Fibroblast of mammary gland (primary cell): ENCODE measurements around the gene ITIH6.

Source experiments
- DNase-seq: peaks from one replicate; pipeline ENCODE4 v3.0.0-alpha.2; 2010; ENCODE audit warnings: low read depth
- H3K4me3 ChIP-seq: 2 replicates; pipeline ENCODE4 v1.5.1; 2011; ENCODE audit warnings: low read depth, mild to moderate bottlenecking, low read length, moderate library complexity; ENCODE audit not compliant: control insufficient read depth
- TF ChIP-seq, protein P1 (sequence below): conservative IDR thresholded peaks from 2 replicates; pipeline ENCODE4 v1.5.1; 2011; ENCODE audit warnings: low read depth, low read length, inconsistent platforms; ENCODE audit not compliant: control insufficient read depth, insufficient read depth

The ITIH6 gene

DNA sequence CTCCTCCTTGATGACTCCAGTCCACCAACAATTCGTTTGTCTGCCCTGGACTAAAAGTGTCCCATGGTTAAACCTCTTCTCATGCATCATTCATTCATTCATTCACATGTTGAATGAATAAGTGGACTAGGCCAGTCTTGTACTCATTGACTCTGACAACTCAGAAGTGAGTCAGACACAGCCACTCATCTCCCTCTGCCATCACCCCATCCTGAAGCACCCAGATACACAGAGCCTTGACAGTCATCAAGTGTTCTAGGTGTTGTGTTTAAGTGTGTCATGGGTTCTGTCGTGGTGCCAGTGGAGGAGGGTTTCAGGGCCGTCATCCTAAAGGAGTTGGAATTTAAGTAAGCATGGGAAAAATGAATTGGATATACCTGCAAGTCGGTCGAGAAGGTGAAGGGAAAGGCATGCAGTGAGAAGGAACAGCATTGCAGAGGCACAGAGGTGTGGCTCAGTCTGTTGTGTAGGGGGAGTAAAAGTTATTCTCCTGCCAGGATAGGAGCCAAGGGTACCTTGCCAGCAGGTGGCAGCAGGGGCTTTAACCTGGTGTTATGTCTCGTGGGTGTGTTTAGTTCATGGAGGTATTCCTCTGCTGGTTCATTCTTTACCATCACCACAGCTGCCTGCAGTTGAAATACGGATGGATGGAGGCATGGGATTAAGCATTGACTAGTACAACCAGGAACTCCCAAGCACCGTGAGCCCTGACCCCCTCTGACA lies 27.8 kb upstream of the ITIH6 start:
- DNase-seq, result peak; percentile 36
- TF ChIP-seq, protein P1, sequence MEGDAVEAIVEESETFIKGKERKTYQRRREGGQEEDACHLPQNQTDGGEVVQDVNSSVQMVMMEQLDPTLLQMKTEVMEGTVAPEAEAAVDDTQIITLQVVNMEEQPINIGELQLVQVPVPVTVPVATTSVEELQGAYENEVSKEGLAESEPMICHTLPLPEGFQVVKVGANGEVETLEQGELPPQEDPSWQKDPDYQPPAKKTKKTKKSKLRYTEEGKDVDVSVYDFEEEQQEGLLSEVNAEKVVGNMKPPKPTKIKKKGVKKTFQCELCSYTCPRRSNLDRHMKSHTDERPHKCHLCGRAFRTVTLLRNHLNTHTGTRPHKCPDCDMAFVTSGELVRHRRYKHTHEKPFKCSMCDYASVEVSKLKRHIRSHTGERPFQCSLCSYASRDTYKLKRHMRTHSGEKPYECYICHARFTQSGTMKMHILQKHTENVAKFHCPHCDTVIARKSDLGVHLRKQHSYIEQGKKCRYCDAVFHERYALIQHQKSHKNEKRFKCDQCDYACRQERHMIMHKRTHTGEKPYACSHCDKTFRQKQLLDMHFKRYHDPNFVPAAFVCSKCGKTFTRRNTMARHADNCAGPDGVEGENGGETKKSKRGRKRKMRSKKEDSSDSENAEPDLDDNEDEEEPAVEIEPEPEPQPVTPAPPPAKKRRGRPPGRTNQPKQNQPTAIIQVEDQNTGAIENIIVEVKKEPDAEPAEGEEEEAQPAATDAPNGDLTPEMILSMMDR, result no peak
- H3K4me3 ChIP-seq, result no peak overlapping the region

DNA sequence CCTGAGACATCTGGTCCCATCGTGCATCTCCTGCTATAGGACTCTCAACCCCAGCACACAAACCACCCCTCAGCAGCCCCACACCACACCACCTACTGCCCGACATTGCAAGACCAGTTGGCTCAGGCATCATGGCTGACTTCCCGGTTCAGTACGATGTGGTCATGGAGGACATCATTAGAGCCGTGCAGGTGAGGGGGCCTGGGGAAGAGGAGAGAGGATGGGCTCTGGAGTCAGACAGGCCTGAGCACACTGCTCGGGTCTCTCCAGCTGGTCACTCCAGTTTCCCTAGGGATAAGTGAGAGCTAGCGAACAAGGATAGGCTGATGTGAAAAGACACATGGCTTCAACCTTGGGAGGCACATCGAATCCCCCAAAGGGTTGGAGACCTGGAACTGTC lies 26.7 kb upstream of the ITIH6 start:
- TF ChIP-seq, protein P1, result no peak
- no peak for DNase-seq

DNA sequence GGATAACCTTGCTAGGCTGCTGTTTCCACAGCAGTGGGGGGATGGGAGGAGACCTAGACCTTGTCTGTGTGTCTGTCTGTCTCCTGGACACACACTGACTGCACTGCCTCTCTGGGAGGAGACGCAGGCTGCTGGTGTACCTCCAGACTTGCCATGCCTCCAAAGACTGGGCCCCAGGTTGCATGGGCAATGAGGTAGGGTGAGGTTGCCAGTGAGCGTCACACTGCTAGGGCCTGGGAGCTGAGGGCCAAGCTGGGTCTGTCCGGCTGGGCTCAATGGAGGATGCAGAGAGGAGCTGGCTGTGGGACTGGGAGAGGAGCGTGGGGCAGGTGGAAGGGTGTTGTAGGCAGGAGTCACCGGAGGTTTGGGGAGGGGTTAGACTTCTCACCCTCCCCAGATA lies 26.1 kb upstream of the ITIH6 start:
- no peak overlapping the region for H3K4me3 ChIP-seq
- TF ChIP-seq, protein P1, result no peak

More for the DNA sequence above, 26.7 kb upstream of the ITIH6 start:
- H3K4me3 ChIP-seq, result no peak overlapping the region

DNA sequence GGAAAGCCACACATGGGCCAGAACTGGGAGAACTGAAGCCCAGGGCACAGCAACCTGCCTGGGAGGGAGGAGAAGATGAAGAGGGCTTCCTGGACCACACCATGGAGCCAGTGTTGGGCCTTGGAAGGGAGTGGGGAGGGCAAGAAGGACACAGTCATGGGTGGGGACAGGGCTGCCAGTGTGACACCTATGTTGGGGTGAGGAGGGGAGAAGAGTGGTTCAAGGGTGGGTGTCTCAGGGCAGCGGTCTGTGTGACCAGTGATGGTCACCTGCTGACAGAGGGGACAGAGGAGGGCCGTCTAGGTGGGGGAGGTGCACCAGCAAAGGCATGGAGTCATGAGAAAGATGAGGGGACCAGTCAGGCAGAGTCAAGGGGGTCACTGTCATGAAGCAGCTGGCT lies 23.3 kb upstream of the ITIH6 start:
- TF ChIP-seq, protein P1, result no peak
- H3K4me3 ChIP-seq, result no peak overlapping the region
- no peak for DNase-seq

More for the DNA sequence above, 26.1 kb upstream of the ITIH6 start:
- no peak for DNase-seq

DNA sequence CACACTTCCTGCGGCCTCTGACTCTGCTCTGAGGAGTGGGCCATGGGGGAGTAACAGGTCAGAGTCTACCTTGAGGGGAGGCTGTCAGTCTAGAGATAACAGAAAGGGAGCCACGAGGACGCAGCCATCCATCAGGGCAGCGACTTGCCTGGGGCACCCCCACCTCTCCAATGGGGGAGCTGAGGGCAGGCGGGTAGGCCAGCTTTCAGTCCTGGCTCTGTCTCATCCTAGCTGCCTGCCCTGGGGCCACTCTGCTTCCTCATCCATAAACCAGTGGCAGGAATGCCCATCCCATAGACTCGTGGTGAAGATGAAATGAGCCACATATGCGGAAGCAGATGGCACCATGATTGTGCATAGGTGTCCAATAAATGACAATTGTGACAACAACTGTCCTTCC lies 22.7 kb upstream of the ITIH6 start:
- H3K4me3 ChIP-seq, result no peak overlapping the region
- no peak for DNase-seq
- TF ChIP-seq, protein P1, result no peak

DNA sequence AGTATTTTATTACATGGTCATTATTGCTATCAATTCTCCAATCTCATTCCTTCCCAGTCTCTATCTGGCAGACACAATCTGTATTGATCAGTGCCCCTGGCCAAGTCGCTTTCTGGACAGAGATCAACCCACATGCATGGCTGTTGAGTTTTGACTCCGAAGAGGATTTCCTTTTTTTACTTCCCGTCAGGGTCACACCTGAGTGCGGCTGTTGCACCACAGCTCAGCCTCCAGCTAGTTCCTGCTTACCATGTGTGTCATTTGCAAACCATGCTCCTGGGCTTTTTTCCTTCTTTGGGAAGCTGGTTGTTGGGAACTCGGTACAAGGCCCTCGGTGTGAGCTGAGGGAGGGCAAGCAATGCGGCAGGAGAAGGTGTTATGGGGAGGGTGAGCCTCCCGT lies 21.1 kb upstream of the ITIH6 start:
- H3K4me3 ChIP-seq, result no peak overlapping the region
- no peak for DNase-seq
- TF ChIP-seq, protein P1, result no peak
